Heart left ventricle (tissue), 16 donors: ENCODE data around the gene CAVIN4. TPM values are rescaled to one million over a fixed set of nuclear protein-coding genes. Genes with fewer than 3 reads are reported as not detected.

Experiments
- ATAC-seq, 4 donors: fragments of 200-7000 bp; cut with Tn5 transposase; one replicate each; pipeline ENCODE4 v1.9.1; 2020 to 2022; ENCODE audit warnings: moderate library complexity in 4 of 4, mild to moderate bottlenecking in 3 of 4, moderate number of reproducible peaks in 1 of 4
- DNase-seq, 5 donors: peaks; one replicate each; pipeline ENCODE4 v3.0.0-alpha.2; 2020
- H3K27ac ChIP-seq, 12 donors: fragments of 200-600 bp; sonication (generic) in 4 of 12; one replicate each; pipeline versions ENCODE4 v1.5.0 to v1.8.0; 2016 to 2022; ENCODE audit warnings: mild to moderate bottlenecking in 2 of 12
- H3K27me3 ChIP-seq, 9 donors: fragments of 200-600 bp; sonication (generic) in 2 of 9; one replicate each; pipeline versions ENCODE4 v1.5.1 to v1.8.0; 2016 to 2022; ENCODE audit warnings: mild to moderate bottlenecking in 3 of 9
- H3K36me3 ChIP-seq, 9 donors: fragments of 200-600 bp; sonication (generic) in 2 of 9; one replicate each; pipeline versions ENCODE4 v1.5.0 to v1.8.0; 2018 to 2022; ENCODE audit warnings: mild to moderate bottlenecking in 2 of 9
- H3K4me1 ChIP-seq, 12 donors: fragments of 200-600 bp; sonication (generic) in 4 of 12; one replicate each; pipeline versions ENCODE4 v1.5.0 to v1.8.0; 2016 to 2022; ENCODE audit warnings: mild to moderate bottlenecking in 3 of 12
- H3K4me3 ChIP-seq, 12 donors: fragments of 200-600 bp; sonication (generic) in 4 of 12; one replicate each; pipeline versions ENCODE4 v1.5.0 to v1.8.0; 2017 to 2022; ENCODE audit warnings: mild to moderate bottlenecking in 9 of 12, moderate library complexity in 4 of 12
- H3K9me3 ChIP-seq, 12 donors: fragments of 200-600 bp; sonication (generic) in 4 of 12; one replicate each; pipeline versions ENCODE4 v1.5.0 to v1.8.0; 2016 to 2022; ENCODE audit warnings: mild to moderate bottlenecking in 1 of 12
- POLR2A ChIP-seq, 2 donors: fragments of 450-650 bp; IDR thresholded peaks; one replicate each; pipeline ENCODE4 v1.6.1; 2017; ENCODE audit warnings: antibody characterized with exemption in 2 of 2, mild to moderate bottlenecking in 2 of 2, moderate library complexity in 2 of 2
- WGBS, 4 donors: extraction: QIAGEN DNeasy Blood & Tissue Kit in 2 of 4; methylation state at CpG; one replicate each; pipeline versions ENCODE4 v1.1.5 to v1.1.7; 2013 to 2018; 5-methylcytosine and 5-hydroxymethylcytosine counted together
- intact Hi-C, 10 donors: fragments of 100-400 bp; cut with DNase I; formaldehyde crosslinking; loops; one replicate each; pipeline versions ENCODE4 v1.11.1 to v1.14.2; 2022
- polyA plus RNA-seq, 2 donors: library from polyadenylated mRNA; stranded (reverse); fragments of 200-250 nt; gene quantifications; one replicate each; pipeline ENCODE4 v1.2.3, GENCODE V29; 2013
- total RNA-seq, 9 donors: library from RNA; depleted of rRNA in 2 of 9; stranded (reverse); fragments of >200 nt in 2 of 9; fragmentation: NEBNext Ultra II Directional in 3 of 9; extraction: Animal tissue kit (Norgen Biotek cat#: 25700) in 3 of 9; gene quantifications; one replicate each; pipeline versions ENCODE4 v1.1.0 to v1.2.4, GENCODE V29; 2016 to 2023
- TF ChIP-seq, protein P1 (sequence below), 12 donors: fragments of 200-600 bp; sonication (generic) in 4 of 12; IDR thresholded peaks; one replicate each; pipeline versions ENCODE4 v1.5.0 to v1.8.0; 2018 to 2022; ENCODE audit warnings: antibody characterized with exemption in 12 of 12, mild to moderate bottlenecking in 5 of 12
- donor health status: ischemic (EF 13 %, LVEDD 7.1; RV severe dilation, severe dysfunction).
- donor health status: healthy with polysubstance abuse.
- donor health status: DM: no; HTN: yes; CAD: no.
- donor health status: DM: no; HTN: no; CAD: no.
- donor health status: ischemic (EF 25% LVEDD 6.9; RV normal size, moderate dysfunction).
- donor health status: ischemic (EF 25% LVEDD 5.7; RV mildly dilated, moderate dysfunction).
- donor health status: healthy.
- donor health status: DM: yes; HTN: yes; CAD: no.
- donor health status: ischemic (EF 35%, LVEDD 5.7; RV mildly dilated, moderate dysfunction).
- donor health status: nonischemic (EF 11% LVEDD 7.7; RV severe dilation, severe dysfunction).
- donor health status: DM: yes; HTN: yes; CAD: no.
- donor health status: PGD.
- donor health status: ischemic (EF 29% LVEDD 5.4; RV normal size, mild dysfunction).
- donor health status: nonischemic (EF 23%, LVEDD 6.1; RV moderate dilation, normal function).

Gene CAVIN4
- total and polyA plus RNA-seq, 11 donors: 13.9 to 133 (median 62.4) TPM

DNA sequence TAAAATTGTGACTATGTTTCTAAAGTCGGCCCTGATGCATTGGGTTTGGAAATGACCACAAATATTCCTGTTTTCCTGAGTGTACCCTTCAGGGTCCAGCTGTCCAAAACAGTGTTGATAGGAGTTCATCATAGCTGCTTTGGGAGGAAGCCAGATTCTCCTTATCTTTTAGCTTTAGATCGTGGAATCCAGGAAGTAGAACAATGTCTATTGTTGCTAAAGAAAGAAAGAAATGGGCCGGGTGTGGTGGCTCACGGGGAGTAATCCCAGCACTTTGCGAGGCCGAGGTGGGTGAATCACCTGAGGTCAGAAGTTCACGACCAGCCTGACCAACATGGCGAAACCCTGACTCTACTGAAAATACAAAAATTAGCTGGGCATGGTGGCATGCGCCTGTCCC is 9.5 kb downstream of the CAVIN4 start:
- ATAC-seq (peak in 2 of 4 donors; percentile 43 to 49), DNase-seq (no peak)
- Histone ChIP-seq H3K27ac (peak overlapping the region in 1 of 12 donors; percentile 44), H3K9me3 (no peaks in the 10 kb centered on the region), H3K4me1 (peaks cover 0 to 13% (median 0%) of the 10 kb centered on the region in 12 donors), H3K27me3 (no peaks in the 10 kb centered on the region), H3K36me3 (peaks cover 0 to 22% (median 0%) of the 10 kb centered on the region in 9 donors), H3K4me3 (no peak overlapping the region)
- no peak for TF ChIP-seq POLR2A (IDR thresholded peaks at IDR 0.05)
- TF ChIP-seq, protein P1, sequence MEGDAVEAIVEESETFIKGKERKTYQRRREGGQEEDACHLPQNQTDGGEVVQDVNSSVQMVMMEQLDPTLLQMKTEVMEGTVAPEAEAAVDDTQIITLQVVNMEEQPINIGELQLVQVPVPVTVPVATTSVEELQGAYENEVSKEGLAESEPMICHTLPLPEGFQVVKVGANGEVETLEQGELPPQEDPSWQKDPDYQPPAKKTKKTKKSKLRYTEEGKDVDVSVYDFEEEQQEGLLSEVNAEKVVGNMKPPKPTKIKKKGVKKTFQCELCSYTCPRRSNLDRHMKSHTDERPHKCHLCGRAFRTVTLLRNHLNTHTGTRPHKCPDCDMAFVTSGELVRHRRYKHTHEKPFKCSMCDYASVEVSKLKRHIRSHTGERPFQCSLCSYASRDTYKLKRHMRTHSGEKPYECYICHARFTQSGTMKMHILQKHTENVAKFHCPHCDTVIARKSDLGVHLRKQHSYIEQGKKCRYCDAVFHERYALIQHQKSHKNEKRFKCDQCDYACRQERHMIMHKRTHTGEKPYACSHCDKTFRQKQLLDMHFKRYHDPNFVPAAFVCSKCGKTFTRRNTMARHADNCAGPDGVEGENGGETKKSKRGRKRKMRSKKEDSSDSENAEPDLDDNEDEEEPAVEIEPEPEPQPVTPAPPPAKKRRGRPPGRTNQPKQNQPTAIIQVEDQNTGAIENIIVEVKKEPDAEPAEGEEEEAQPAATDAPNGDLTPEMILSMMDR (IDR thresholded peaks at IDR 0.05): no peak
- intact Hi-C loops: no loop called here
- WGBS, 4 donors: 42 to 52% (median 48%) methylated on average over 9 of the region's 9 CpGs

DNA sequence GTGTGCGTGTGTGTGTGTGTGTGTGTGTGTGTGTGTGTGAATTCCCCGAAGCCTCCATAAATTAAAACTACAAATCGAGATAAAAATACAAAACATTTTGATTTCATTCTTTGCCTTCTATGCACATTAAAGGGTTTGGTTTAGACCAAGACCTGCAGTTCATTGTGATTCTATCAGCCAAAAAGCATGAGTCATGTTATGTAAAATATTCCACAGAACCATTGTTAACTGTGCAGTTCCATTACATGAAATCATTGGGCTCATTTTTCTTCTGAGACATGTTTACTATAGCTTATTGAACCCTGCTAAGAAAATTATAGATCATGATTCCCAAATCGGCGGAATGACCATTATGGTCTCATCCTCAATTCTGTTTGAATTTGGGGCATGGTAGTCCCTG is 11.7 kb downstream of the CAVIN4 start:
- no peak for TF ChIP-seq POLR2A (IDR thresholded peaks at IDR 0.05)
- TF ChIP-seq, protein P1 (IDR thresholded peaks at IDR 0.05): no peak
- Histone ChIP-seq H3K27ac (no peak overlapping the region), H3K27me3 (no peaks in the 10 kb centered on the region), H3K4me3 (no peak overlapping the region), H3K36me3 (peaks cover 0 to 22% (median 0%) of the 10 kb centered on the region in 9 donors), H3K4me1 (peaks cover 0 to 9% (median 0%) of the 10 kb centered on the region in 12 donors), H3K9me3 (no peaks in the 10 kb centered on the region)
- ATAC-seq (no peak), DNase-seq (no peak)
- WGBS, 4 donors: 77 to 96% (median 89%) methylated on average over 5 of the region's 5 CpGs
- intact Hi-C loops: no loop called here

DNA sequence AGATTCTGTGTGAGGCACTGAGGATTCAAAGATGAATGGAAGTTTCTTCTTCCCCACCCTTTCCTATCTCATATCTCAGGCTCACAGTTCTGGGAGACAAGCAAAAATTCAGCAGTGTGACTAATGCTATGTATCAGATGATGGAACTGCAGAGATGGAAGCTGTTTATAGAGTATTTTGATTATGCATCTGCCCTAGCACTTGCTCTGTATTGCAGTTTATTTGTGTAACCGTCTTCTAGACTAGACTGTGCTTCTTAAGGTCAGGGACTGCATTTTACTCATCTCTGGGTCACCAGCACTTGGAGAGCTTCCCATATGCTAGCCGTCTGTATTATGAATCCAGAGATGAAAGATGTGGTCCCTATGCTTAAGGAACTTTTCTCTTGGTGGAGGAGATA is 12.6 kb downstream of the CAVIN4 start:
- no peak for TF ChIP-seq POLR2A (IDR thresholded peaks at IDR 0.05)
- TF ChIP-seq, protein P1 (IDR thresholded peaks at IDR 0.05): no peak
- Histone ChIP-seq H3K9me3 (no peaks in the 10 kb centered on the region), H3K27ac (no peak overlapping the region), H3K4me1 (peaks cover 0 to 13% (median 3%) of the 10 kb centered on the region in 12 donors), H3K36me3 (peaks cover 0 to 20% (median 0%) of the 10 kb centered on the region in 9 donors), H3K27me3 (no peaks in the 10 kb centered on the region), H3K4me3 (no peak overlapping the region)
- 41 to 60% (median 53%) methylated on average over 2 of the region's 2 CpGs for WGBS, 4 donors
- no peak for DNase-seq
- intact Hi-C loops: loop anchor here in 9 of 10 donors (5.0 to 10.0 kb wide), 9 partner anchors 146 to 1406 kb away; partner anchors contain the start of genes TEX10 (in 3 of the 9) and MSANTD3 (in 1 of the 9)
- ATAC-seq: no peak

DNA sequence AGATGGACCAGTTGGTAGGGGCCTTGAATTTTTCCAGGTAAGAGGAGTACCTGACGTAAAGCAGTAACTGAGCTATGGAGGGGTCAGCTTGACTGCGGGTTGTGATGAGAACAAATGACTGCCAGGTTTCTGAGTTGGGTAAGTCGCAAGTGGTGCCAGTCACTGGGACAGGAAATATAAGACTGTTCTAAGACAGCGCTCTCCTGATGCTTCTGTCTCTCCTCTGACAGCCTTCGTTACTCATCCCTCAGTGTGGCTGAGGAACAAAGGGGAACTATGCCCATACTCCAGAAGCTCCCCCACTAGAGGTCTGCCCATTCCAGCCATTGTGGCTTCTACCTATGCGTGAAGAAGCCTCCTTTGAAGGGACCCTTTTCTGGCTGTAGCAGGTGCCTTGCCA is 13.3 kb downstream of the CAVIN4 start:
- ATAC-seq: no peak

More for the DNA sequence above, 13.3 kb downstream of the CAVIN4 start:
- H3K27me3 ChIP-seq: no peaks in the 10 kb centered on the region
- intact Hi-C loops: loop anchor here in 9 of 10 donors (5.0 to 10.0 kb wide), 9 partner anchors 146 to 1406 kb away; partner anchors contain the start of genes TEX10 (in 3 of the 9) and MSANTD3 (in 1 of the 9)
- H3K4me1 ChIP-seq: peaks cover 0 to 13% (median 3%) of the 10 kb centered on the region in 12 donors
- no peak for TF ChIP-seq POLR2A (IDR thresholded peaks at IDR 0.05)
- TF ChIP-seq, protein P1 (IDR thresholded peaks at IDR 0.05): no peak
- no peak for DNase-seq
- H3K4me3 ChIP-seq: no peak overlapping the region
- H3K36me3 ChIP-seq: peaks cover 0 to 13% (median 0%) of the 10 kb centered on the region in 9 donors
- 94 to 96% (median 94%) methylated on average over 6 of the region's 6 CpGs for WGBS, 4 donors
- no peak overlapping the region for H3K27ac ChIP-seq
- no peaks in the 10 kb centered on the region for H3K9me3 ChIP-seq
